H1 (cell line): Measurements from ENCODE around the gene STXBP5. TPM values are rescaled to one million over a fixed set of nuclear protein-coding genes. Genes with fewer than 3 reads are reported as not detected.

Experiments used
- CTCF ChIA-PET: fragments of 300-600 bp; sonication (Branson Sonifier 250); formaldehyde crosslinking; loops from one replicate; lab custom pipeline; 2021; ENCODE audit not compliant: partially characterized antibody; lab: Charles Lee
- POLR2A ChIA-PET: fragments of 300-600 bp; sonication (Branson Sonifier 250); formaldehyde crosslinking; loops from one replicate; lab custom pipeline; 2021; ENCODE audit warnings: inconsistent platforms; ENCODE audit not compliant: partially characterized antibody; lab: Charles Lee
- DNase-seq, 2 experiments: peaks; one replicate each; pipeline versions ENCODE4 v3.0.0 to v3.0.0-alpha.2; 2010 to 2022; ENCODE audit warnings: low spot score in 2 of 2, low read depth in 1 of 2, mixed read lengths in 1 of 2
- FAIRE-seq: peaks from 2 replicates; lab custom pipeline; 2011; peaks lifted over from hg19 to GRCh38; lab: Jason Lieb, UNC
- H2AFZ ChIP-seq: 2 replicates; pipeline ENCODE4 v1.8.1; 2012; ENCODE audit warnings: low read length, inconsistent platforms
- H2AK5ac ChIP-seq: 2 replicates; pipeline ENCODE4 v1.6.1; 2013; ENCODE audit warnings: low read depth, low read length
- H2BK120ac ChIP-seq: replicated peaks from 2 replicates; pipeline ENCODE3; 2013; ENCODE audit warnings: low read depth, low read length, inconsistent platforms
- H2BK12ac ChIP-seq: 2 replicates; pipeline ENCODE4 v1.6.1; 2013; ENCODE audit warnings: low read depth, low read length
- H2BK15ac ChIP-seq: 2 replicates; pipeline ENCODE4 v1.6.1; 2013; ENCODE audit warnings: low read length
- H2BK20ac ChIP-seq: 2 replicates; pipeline ENCODE4 v1.6.1; 2013; ENCODE audit warnings: low read length
- H2BK5ac ChIP-seq: 2 replicates; pipeline ENCODE4 v1.6.1; 2013; ENCODE audit warnings: low read depth, low read length
- H3K14ac ChIP-seq: 2 replicates; pipeline ENCODE4 v1.6.1; 2013; ENCODE audit warnings: inconsistent platforms; ENCODE audit not compliant: insufficient read length
- H3K18ac ChIP-seq: 2 replicates; pipeline ENCODE4 v1.6.1; 2013; ENCODE audit warnings: low read length; ENCODE audit errors: extremely low read depth
- H3K23ac ChIP-seq: 2 replicates; pipeline ENCODE4 v1.6.1; 2013; ENCODE audit warnings: inconsistent platforms; ENCODE audit not compliant: insufficient read length
- H3K23me2 ChIP-seq: 2 replicates; pipeline ENCODE4 v1.6.1; 2013; ENCODE audit warnings: low read depth, low read length
- H3K27ac ChIP-seq: 2 replicates; pipeline ENCODE4 v1.6.1; 2011; ENCODE audit warnings: low read depth, low read length, inconsistent platforms
- H3K27me3 ChIP-seq, 4 experiments: replicated peaks in 1 of 4; 1 replicate in 1 of 4; 2 replicates in 3 of 4; pipeline versions ENCODE4 v1.6.1 to v1.8.1; 2011 to 2013; ENCODE audit warnings: low read length in 3 of 4, mild to moderate bottlenecking in 3 of 4, inconsistent platforms in 2 of 4, mixed read lengths in 2 of 4, moderate library complexity in 1 of 4; ENCODE audit not compliant: control insufficient read depth in 3 of 4, insufficient read depth in 3 of 4; ENCODE audit errors: extremely low read depth in 1 of 4
- H3K36me3 ChIP-seq, 4 experiments: 2 replicates each; pipeline versions ENCODE4 v1.6.1 to v1.8.1; 2011 to 2013; ENCODE audit warnings: mild to moderate bottlenecking in 4 of 4, low read length in 3 of 4, moderate library complexity in 2 of 4, control low read depth in 1 of 4, inconsistent platforms in 1 of 4; ENCODE audit not compliant: insufficient read depth in 4 of 4, control insufficient read depth in 2 of 4
- H3K4ac ChIP-seq: replicated peaks from 2 replicates; pipeline ENCODE3; 2013; ENCODE audit warnings: low read length, low read depth, mixed read lengths, inconsistent platforms; ENCODE audit not compliant: insufficient read length
- H3K4me1 ChIP-seq, 4 experiments: replicated peaks in 1 of 4; 1 replicate in 1 of 4; 2 replicates in 3 of 4; pipeline versions ENCODE4 v1.6.1 to v1.8.1; 2011 to 2013; ENCODE audit warnings: low read length in 3 of 4, inconsistent platforms in 2 of 4, mixed read lengths in 1 of 4; ENCODE audit not compliant: insufficient read depth in 4 of 4, control insufficient read depth in 3 of 4
- H3K4me2 ChIP-seq, 2 experiments: 2 replicates each; pipeline versions ENCODE4 v1.6.1 to v1.8.1; 2011 to 2013; ENCODE audit warnings: low read depth in 2 of 2, low read length in 2 of 2, control low read depth in 1 of 2, inconsistent platforms in 1 of 2, mild to moderate bottlenecking in 1 of 2; ENCODE audit not compliant: insufficient read depth in 1 of 2
- H3K4me3 ChIP-seq, 4 experiments: fragments of 200-600, 300-600 bp in 1 of 4; sonication (generic), shearing (Covaris generic), sonication (Bioruptor Twin) in 1 of 4; 2 replicates each; pipeline versions ENCODE4 v1.5.1 to v1.8.1; 2011 to 2016; ENCODE audit warnings: low read length in 4 of 4, low read depth in 3 of 4, control low read depth in 2 of 4, inconsistent platforms in 2 of 4, mild to moderate bottlenecking in 2 of 4, mixed read lengths in 1 of 4, moderate library complexity in 1 of 4; ENCODE audit not compliant: insufficient read depth in 2 of 4; ENCODE audit errors: extremely low read depth in 1 of 4
- H3K56ac ChIP-seq: replicated peaks from 2 replicates; pipeline ENCODE3; 2013; ENCODE audit warnings: low read depth, mild to moderate bottlenecking, mixed read lengths, low read length, inconsistent platforms; ENCODE audit not compliant: insufficient read length
- H3K79me1 ChIP-seq: 2 replicates; pipeline ENCODE4 v1.6.1; 2013; ENCODE audit warnings: low read depth, low read length, control low read depth
- H3K79me2 ChIP-seq, 2 experiments: 2 replicates each; pipeline versions ENCODE4 v1.6.1 to v1.8.1; 2012 to 2013; ENCODE audit warnings: low read length in 2 of 2, mild to moderate bottlenecking in 2 of 2, inconsistent platforms in 1 of 2; ENCODE audit not compliant: insufficient read depth in 2 of 2, control insufficient read depth in 1 of 2
- H3K9ac ChIP-seq, 4 experiments: replicated peaks in 1 of 4; 1 replicate in 1 of 4; 2 replicates in 3 of 4; pipeline versions ENCODE4 v1.6.1 to v1.8.1; 2011 to 2013; ENCODE audit warnings: low read depth in 3 of 4, low read length in 3 of 4, control low read depth in 2 of 4, mild to moderate bottlenecking in 2 of 4, moderate library complexity in 2 of 4, inconsistent platforms in 1 of 4; ENCODE audit errors: extremely low read depth in 1 of 4
- H3K9me3 ChIP-seq, 2 experiments: 2 replicates each; pipeline versions ENCODE4 v1.6.1 to v1.8.1; 2012 to 2013; ENCODE audit warnings: mild to moderate bottlenecking in 2 of 2, moderate library complexity in 2 of 2, control low read depth in 1 of 2, inconsistent platforms in 1 of 2, low read depth in 1 of 2, low read length in 1 of 2, mixed read lengths in 1 of 2; ENCODE audit not compliant: insufficient read depth in 2 of 2
- H4K20me1 ChIP-seq, 2 experiments: replicated peaks in 1 of 2; 2 replicates each; pipeline versions ENCODE3 to v1.8.1; 2011 to 2013; ENCODE audit warnings: inconsistent platforms in 2 of 2, low read length in 2 of 2, mild to moderate bottlenecking in 1 of 2; ENCODE audit not compliant: insufficient read depth in 2 of 2, control insufficient read depth in 1 of 2
- H4K5ac ChIP-seq: 2 replicates; pipeline ENCODE4 v1.6.1; 2013; ENCODE audit warnings: low read length, low read depth, mixed read lengths, inconsistent platforms; ENCODE audit not compliant: insufficient read length
- H4K8ac ChIP-seq: 2 replicates; pipeline ENCODE4 v1.8.0; 2013; ENCODE audit warnings: mild to moderate bottlenecking, moderate library complexity, low read length, inconsistent platforms; ENCODE audit not compliant: insufficient read depth; ENCODE audit errors: extremely low read depth
- H4K91ac ChIP-seq: replicated peaks from 2 replicates; pipeline ENCODE3; 2013; ENCODE audit warnings: low read length, mixed read lengths, inconsistent platforms; ENCODE audit not compliant: insufficient read length
- SIRT6 ChIP-seq: IDR thresholded peaks from one replicate; pipeline ENCODE4 v1.7.1; 2012; ENCODE audit warnings: low read length, inconsistent platforms
- WGBS, 2 experiments: shearing (Covaris generic) in 1 of 2; methylation state at CpG; one replicate each; pipeline versions ENCODE4 v1.1.6 to v1.1.7; 2013 to 2015; ENCODE audit warnings: low lambda C conversion rate in 2 of 2, mixed read lengths in 2 of 2, inconsistent platforms in 1 of 2, low coverage in 1 of 2, missing lambda C conversion rate in 1 of 2; ENCODE audit not compliant: insufficient replicate concordance in 2 of 2, insufficient coverage in 1 of 2, insufficient read length in 1 of 2; ENCODE audit errors: extremely low coverage in 1 of 2, missing lambda C conversion rate in 1 of 2; 5-methylcytosine and 5-hydroxymethylcytosine counted together
- polyA plus RNA-seq, 7 experiments: library from polyadenylated mRNA; depleted of rRNA in 3 of 7; stranded (reverse) in 5 of 7; unstranded in 2 of 7; fragments of >200 nt in 5 of 7; fragments of 200-250 nt in 2 of 7; gene quantifications; 1 replicate in 5 of 7; 2 replicates in 1 of 7; 4 replicates in 1 of 7; pipeline versions ENCODE4 v1.2.1 to v1.2.3, GENCODE V29; 2011 to 2013; ENCODE audit warnings: missing spikeins in 2 of 7, mixed read lengths in 2 of 7
- total RNA-seq: library from RNA; stranded (reverse); fragmentation: NEBNext Ultra II Directional; extraction: Animal tissue kit (Norgen Biotek cat#: 25700); gene quantifications from 2 replicates; pipeline ENCODE4 v1.2.1, GENCODE V29; 2021

The STXBP5 gene
- total and polyA plus RNA-seq, 2 of the 8 experiments (the other 6 are each of a cell fraction or from before 2014, with no cell fraction given): 2.7 to 10.8 TPM

DNA sequence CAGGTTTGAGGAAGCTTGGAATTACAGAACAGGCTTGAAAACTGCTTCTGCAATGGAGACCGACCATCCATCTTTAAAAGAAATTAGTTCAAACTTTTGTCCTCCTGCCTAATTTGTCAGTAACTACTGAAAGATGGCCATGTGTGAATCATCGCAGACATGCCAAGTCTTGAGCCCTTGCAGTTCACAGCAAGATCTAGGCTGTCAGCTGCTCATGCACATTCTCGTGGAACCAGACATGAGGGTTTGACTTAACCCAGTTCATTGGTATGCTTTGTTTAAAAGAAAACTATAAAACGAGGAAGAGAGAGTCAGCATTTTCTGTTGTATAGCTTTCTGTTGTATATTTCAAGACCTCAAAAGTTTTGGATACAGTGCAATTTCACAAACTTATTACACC lies 230.3 kb downstream of the STXBP5 start:
- Histone ChIP-seq H3K14ac (no peak overlapping the region), H2AK5ac (no peak overlapping the region), H3K4me1 (peaks cover 0 to 14% (median 6%) of the 10 kb centered on the region in 4 experiments; a peak in 2 of 7 replicates), H2BK12ac (no peak overlapping the region), H3K36me3 (no peaks in the 10 kb centered on the region), H3K9me3 (no peaks in the 10 kb centered on the region), H3K18ac (no peak overlapping the region), H3K9ac (no peak overlapping the region), H3K4me3 (no peak overlapping the region), H3K4me2 (no peak overlapping the region), H2BK5ac (no peak overlapping the region), H4K91ac (no peak overlapping the region), H3K56ac (no peak overlapping the region), H2BK120ac (no peak overlapping the region), H3K23me2 (no peaks in the 10 kb centered on the region), H3K79me1 (no peaks in the 10 kb centered on the region), H2AFZ (no peak overlapping the region)
- no peak for DNase-seq
- no peak for FAIRE-seq
- WGBS, 2 experiments: 90% methylated on average over 4 of the region's 4 CpGs; no CpG with 5 or more reads in 1 of the 2 experiments
- POLR2A ChIA-PET: no interaction called here
- TF ChIP-seq SIRT6: no peak
- TF ChIP-seq, all 59 proteins: peak for 0
- H2BK20ac ChIP-seq: no peak overlapping the region
- CTCF ChIA-PET: interaction anchor here (0.5 to 1.9 kb wide), 4 partner anchors 12 to 1633 kb away, joined by 3 to 5 read pairs (median 3); no protein-coding TSS in a partner anchor
- no peak overlapping the region for H3K4ac ChIP-seq
- no peak overlapping the region for H4K5ac ChIP-seq
- no peaks in the 10 kb centered on the region for H4K20me1 ChIP-seq
- no peak overlapping the region for H3K27ac ChIP-seq
- no peaks in the 10 kb centered on the region for H3K79me2 ChIP-seq
- H4K8ac ChIP-seq: no peak overlapping the region
- H2BK15ac ChIP-seq: no peak overlapping the region
- peaks cover 6 to 30% (median 18%) of the 10 kb centered on the region in 4 experiments; a peak in 6 of 7 replicates for H3K27me3 ChIP-seq
- no peak overlapping the region for H3K23ac ChIP-seq
